Ecto neural progenitor cell (in vitro differentiated cells): ENCODE results near the gene TDRD12.
"Not testable (repeated sequence)": the region's sequence is repeated elsewhere in the genome, so short reads cannot be mapped to it uniquely, and the experiment has no call there.

Source experiments
- DNase-seq: peaks from one replicate; pipeline ENCODE4 v3.0.0-alpha.2; 2018; ENCODE audit warnings: low spot score

Gene TDRD12

GRCh38 chr19:32692727-32693061 lies 26.9 kb upstream of the TDRD12 start:
- no peak for DNase-seq

- DNase-seq, result not testable (repeated sequence)
Observed at GRCh38 chr19:32693151-32694108, 26.1 kb upstream of the TDRD12 start.

GRCh38 chr19:32694316-32694715 lies 25.3 kb upstream of the TDRD12 start:
- not testable (repeated sequence) for DNase-seq

GRCh38 chr19:32694851-32695250 lies 24.7 kb upstream of the TDRD12 start:
- not testable (repeated sequence) for DNase-seq

- not testable (repeated sequence) for DNase-seq
Observed at GRCh38 chr19:32695506-32695905, 24.1 kb upstream of the TDRD12 start.

- DNase-seq, result not testable (repeated sequence)
Observed at GRCh38 chr19:32696771-32697170, 22.8 kb upstream of the TDRD12 start.

GRCh38 chr19:32700129-32700528 lies 19.4 kb upstream of the TDRD12 start:
- DNase-seq, result not testable (repeated sequence)

- DNase-seq, result no peak
Observed at GRCh38 chr19:32702010-32702409, 17.6 kb upstream of the TDRD12 start.

- DNase-seq, result not testable (repeated sequence)
Observed at GRCh38 chr19:32704006-32704405, 15.6 kb upstream of the TDRD12 start.

- no peak for DNase-seq
Observed at GRCh38 chr19:32708457-32708856, 11.1 kb upstream of the TDRD12 start.

- no peak for DNase-seq
Observed at GRCh38 chr19:32709032-32709431, 10.5 kb upstream of the TDRD12 start.

GRCh38 chr19:32711747-32712146 lies 7.8 kb upstream of the TDRD12 start:
- no peak for DNase-seq

- not testable (repeated sequence) for DNase-seq
Observed at GRCh38 chr19:32716203-32716602, 3.4 kb upstream of the TDRD12 start.

GRCh38 chr19:32717496-32717895 lies 2.1 kb upstream of the TDRD12 start:
- no peak for DNase-seq

- no peak for DNase-seq
Observed at GRCh38 chr19:32718286-32718685, 1.3 kb upstream of the TDRD12 start.

GRCh38 chr19:32720216-32720935 lies 809 bp downstream of the TDRD12 start:
- DNase-seq, result no peak

- no peak for DNase-seq
Observed at GRCh38 chr19:32720936-32721250, 1.3 kb downstream of the TDRD12 start.

GRCh38 chr19:32735936-32736335 lies 16.4 kb downstream of the TDRD12 start:
- DNase-seq, result no peak

GRCh38 chr19:32743021-32743420 lies 23.5 kb downstream of the TDRD12 start:
- DNase-seq, result no peak

GRCh38 chr19:32743447-32743846 lies 23.9 kb downstream of the TDRD12 start:
- no peak for DNase-seq

GRCh38 chr19:32744555-32745325 lies 25.2 kb downstream of the TDRD12 start:
- DNase-seq, result no peak

GRCh38 chr19:32745594-32746251 lies 26.2 kb downstream of the TDRD12 start:
- not testable (repeated sequence) for DNase-seq
